H1 (cell line): ENCODE results near the gene RAB25. TPM values are rescaled to one million over a fixed set of nuclear protein-coding genes. Genes with fewer than 3 reads are reported as not detected.

Experiments
- BRCA1 ChIP-seq: IDR thresholded peaks from 2 replicates; pipeline ENCODE4 v1.6.1; 2012; ENCODE audit warnings: low read depth, low read length, improper control_type of control experiment
- POU5F1 ChIP-seq: IDR thresholded peaks from 2 replicates; pipeline ENCODE4 v1.6.1; 2011; ENCODE audit warnings: low read depth, mild to moderate bottlenecking, low read length, moderate library complexity
- SP1 ChIP-seq: IDR thresholded peaks from 2 replicates; pipeline ENCODE4 v1.6.1; 2011; ENCODE audit warnings: low read depth, low read length
- SRF ChIP-seq: IDR thresholded peaks from 2 replicates; pipeline ENCODE4 v1.6.1; 2011; ENCODE audit warnings: mild to moderate bottlenecking, low read depth, low read length, moderate library complexity
- polyA plus RNA-seq, 7 experiments: library from polyadenylated mRNA; depleted of rRNA in 3 of 7; stranded (reverse) in 5 of 7; unstranded in 2 of 7; fragments of >200 nt in 5 of 7; fragments of 200-250 nt in 2 of 7; gene quantifications; 1 replicate in 5 of 7; 2 replicates in 1 of 7; 4 replicates in 1 of 7; pipeline versions ENCODE4 v1.2.1 to v1.2.3, GENCODE V29; 2011 to 2013; ENCODE audit warnings: missing spikeins in 2 of 7, mixed read lengths in 2 of 7
- total RNA-seq: library from RNA; stranded (reverse); fragmentation: NEBNext Ultra II Directional; extraction: Animal tissue kit (Norgen Biotek cat#: 25700); gene quantifications from 2 replicates; pipeline ENCODE4 v1.2.1, GENCODE V29; 2021

RAB25 gene
- total and polyA plus RNA-seq, 2 of the 8 experiments (the other 6 are each of a cell fraction or from before 2014, with no cell fraction given): 34.8 to 98.2 TPM

DNA sequence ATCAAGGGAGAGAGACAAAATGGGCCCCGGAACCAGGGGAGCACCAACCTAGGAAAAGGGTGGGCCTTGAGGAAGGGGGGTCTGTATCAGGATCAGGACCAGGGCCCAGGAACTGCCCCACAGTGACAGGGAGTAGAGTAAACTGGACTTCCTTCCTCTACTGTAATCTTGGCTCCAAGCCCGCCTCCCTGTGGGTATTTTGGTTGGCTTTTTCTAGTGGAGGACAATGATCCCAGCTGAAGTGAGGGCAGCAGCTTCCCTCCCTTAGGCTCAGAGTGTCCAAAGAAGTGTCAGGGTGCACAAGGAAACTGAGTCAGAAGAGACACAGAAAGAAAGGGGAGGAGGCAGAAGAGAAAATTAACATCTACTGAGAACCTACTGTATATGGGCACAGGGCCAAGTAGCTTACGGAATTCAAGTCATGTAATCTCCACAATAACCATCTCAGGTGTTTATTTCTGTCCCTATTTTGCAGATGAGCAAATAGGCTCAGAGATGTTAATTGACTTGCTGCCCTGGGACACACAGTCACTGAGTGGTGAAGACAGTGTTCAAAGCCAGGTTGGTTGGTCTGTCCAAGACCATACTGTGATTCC, 12.2 kb upstream of the RAB25 start (continued):
- TF ChIP-seq SRF (no peak), POU5F1 (no peak), BRCA1 (no peak), SP1 (no peak)
